HepG2 (cell line): ENCODE data around the gene KIFC1. TPM values are rescaled to one million over a fixed set of nuclear protein-coding genes. Genes with fewer than 3 reads are reported as not detected.

ENCODE experiments used
- GMEB1 ChIP-seq: sonication (generic); formaldehyde crosslinking; IDR thresholded peaks from 2 replicates; pipeline ENCODE4 v1.5.1; 2020; ENCODE audit warnings: missing genetic modification reagents, mild to moderate bottlenecking, borderline replicate concordance
- IRF9 ChIP-seq: sonication (generic); formaldehyde crosslinking; IDR thresholded peaks from 2 replicates; pipeline ENCODE4 v1.8.0; 2022; ENCODE audit warnings: missing genetic modification reagents, mild to moderate bottlenecking, borderline replicate concordance
- MAFF ChIP-seq: IDR thresholded peaks from 2 replicates; pipeline ENCODE4 v1.6.1; 2011; ENCODE audit warnings: low read depth, low read length, improper control_type of control experiment
- PRDM15 ChIP-seq: sonication (generic); formaldehyde crosslinking; IDR thresholded peaks from 2 replicates; pipeline ENCODE4 v1.4.0; 2020; ENCODE audit warnings: missing genetic modification reagents
- REST ChIP-seq, 2 experiments: IDR thresholded peaks; 2 replicates each; pipeline ENCODE4 v1.6.1; 2011 to 2012; ENCODE audit warnings: low read length in 2 of 2, borderline replicate concordance in 1 of 2, low read depth in 1 of 2, mild to moderate bottlenecking in 1 of 2, moderate library complexity in 1 of 2
- SRF ChIP-seq: IDR thresholded peaks from 2 replicates; pipeline ENCODE4 v1.6.1; 2011; ENCODE audit warnings: mild to moderate bottlenecking, low read depth, low read length, moderate library complexity
- ZBTB39 ChIP-seq: sonication (generic); formaldehyde crosslinking; IDR thresholded peaks from 2 replicates; pipeline ENCODE4 v1.5.0; 2020; ENCODE audit warnings: missing genetic modification reagents
- ZBTB44 ChIP-seq: sonication (generic); formaldehyde crosslinking; IDR thresholded peaks from 2 replicates; pipeline ENCODE4 v1.4.0; 2020; ENCODE audit warnings: missing genetic modification reagents
- ZNF138 ChIP-seq: sonication (generic); formaldehyde crosslinking; IDR thresholded peaks from 2 replicates; pipeline ENCODE4 v1.5.0; 2020; ENCODE audit warnings: mild to moderate bottlenecking, low read depth, missing genetic modification reagents
- ZNF678 ChIP-seq: sonication (generic); formaldehyde crosslinking; IDR thresholded peaks from 2 replicates; pipeline ENCODE4 v1.4.0; 2020; ENCODE audit warnings: mild to moderate bottlenecking, missing genetic modification reagents
- ZSCAN21 ChIP-seq: sonication (generic); formaldehyde crosslinking; IDR thresholded peaks from 2 replicates; pipeline ENCODE4 v1.8.0; 2022; ENCODE audit warnings: mild to moderate bottlenecking, missing genetic modification reagents, moderate library complexity, borderline replicate concordance
- ZSCAN25 ChIP-seq: sonication (generic); formaldehyde crosslinking; IDR thresholded peaks from 2 replicates; pipeline ENCODE4 v1.8.0; 2022; ENCODE audit warnings: mild to moderate bottlenecking, missing genetic modification reagents
- polyA plus RNA-seq, 8 experiments: library from polyadenylated mRNA; depleted of rRNA in 3 of 8; stranded (reverse) in 7 of 8; unstranded in 1 of 8; fragments of >200 nt; fragmentation: Illumina TruSeq in 4 of 8; extraction: Trizol in 4 of 8; gene quantifications; 2 replicates each; pipeline versions ENCODE4 v1.2.1 to v1.2.3, GENCODE V29; 2011 to 2016; ENCODE audit warnings: low read depth in 4 of 8, missing spikeins in 1 of 8, mixed read lengths in 1 of 8; ENCODE audit not compliant: insufficient read depth in 1 of 8
- total RNA-seq, 5 experiments: library from RNA; depleted of rRNA; stranded (reverse); fragments of >200 nt; fragmentation: Illumina TruSeq; extraction: Trizol; gene quantifications; 2 replicates each; pipeline ENCODE4 v1.2.3, GENCODE V29; 2016; ENCODE audit warnings: low read depth in 1 of 5

Gene KIFC1
- total and polyA plus RNA-seq, 2 of the 13 experiments (the other 11 are each of a cell fraction or from before 2014, with no cell fraction given) = 25.0 to 45.5 TPM

GRCh38 chr6:33417903-33418689 lies 26.5 kb downstream of the KIFC1 start, which contains the start of gene CUTA (continued):
- TF ChIP-seq PRDM15 (CRISPR knock-in tag) = no peak
- peak; percentile 64; the same call in 1 of the 2 replicates for TF ChIP-seq ZSCAN25 (CRISPR knock-in tag)
- peak; percentile 11; the same call in 1 of the 2 replicates for TF ChIP-seq ZBTB44 (CRISPR knock-in tag)
- peak; percentile 94 for TF ChIP-seq GMEB1 (CRISPR knock-in tag)
- no peak for TF ChIP-seq REST (IDR thresholded peaks at IDR 0.05; ENCODE audit: borderline replicate concordance in 1 of 2, low read depth in 1 of 2, low read length in 2 of 2)
- peak; percentile 95 for TF ChIP-seq ZNF138 (CRISPR knock-in tag)
- peak; percentile 95 for TF ChIP-seq ZNF678 (CRISPR knock-in tag)
- peak; percentile 42; the same call in 1 of the 2 replicates for TF ChIP-seq SRF
- no peak; the same call in 1 of the 2 replicates for TF ChIP-seq IRF9
- TF ChIP-seq MAFF = peak; percentile 20; the same call in 1 of the 2 replicates
- peak; percentile 50; the same call in 1 of the 2 replicates for TF ChIP-seq ZSCAN21 (CRISPR knock-in tag)
- TF ChIP-seq ZBTB39 = no peak
